Endodermal cell (in vitro differentiated cells): Measurements from ENCODE around the gene CIC. TPM values are rescaled to one million over a fixed set of nuclear protein-coding genes. Genes with fewer than 3 reads are reported as not detected.

Experiments
- DNase-seq: peaks from one replicate; pipeline ENCODE4 v3.0.0-alpha.2; 2017
- H3K27ac ChIP-seq: 2 replicates; pipeline ENCODE4 v1.5.1; 2013; ENCODE audit warnings: mild to moderate bottlenecking, low read depth, low read length, moderate library complexity
- H3K27me3 ChIP-seq: 2 replicates; pipeline ENCODE4 v1.6.1; 2013; ENCODE audit warnings: mild to moderate bottlenecking, low read length, moderate library complexity; ENCODE audit not compliant: insufficient read depth, control insufficient read depth, poor library complexity, severe bottlenecking
- H3K36me3 ChIP-seq: 2 replicates; pipeline ENCODE4 v1.7.0; 2013; ENCODE audit warnings: mild to moderate bottlenecking, low read length, moderate library complexity; ENCODE audit not compliant: control insufficient read depth, insufficient read depth
- H3K4me1 ChIP-seq: one replicate; pipeline ENCODE4 v1.7.0; 2013; ENCODE audit warnings: low read length; ENCODE audit not compliant: control insufficient read depth, insufficient read depth
- H3K4me3 ChIP-seq: 2 replicates; pipeline ENCODE4 v1.5.1; 2013; ENCODE audit warnings: mild to moderate bottlenecking, low read length, moderate library complexity
- H3K9ac ChIP-seq: 2 replicates; pipeline ENCODE4 v1.6.1; 2013; ENCODE audit warnings: mild to moderate bottlenecking, low read length, moderate library complexity; ENCODE audit not compliant: poor library complexity, severe bottlenecking; ENCODE audit errors: extremely low read depth
- H3K9me3 ChIP-seq: 2 replicates; pipeline ENCODE4 v1.6.1; 2013; ENCODE audit warnings: mild to moderate bottlenecking, low read length, moderate library complexity; ENCODE audit not compliant: control insufficient read depth
- H3K27ac Mint-ChIP-seq: 2 replicates; pipeline ENCODE4 v1.8.0; 2020; ENCODE audit warnings: mixed read lengths
- H3K27me3 Mint-ChIP-seq: 2 replicates; pipeline ENCODE4 v1.8.0; 2021; ENCODE audit warnings: mild to moderate bottlenecking, mixed read lengths; ENCODE audit not compliant: insufficient read depth
- H3K36me3 Mint-ChIP-seq: 2 replicates; pipeline ENCODE4 v1.8.0; 2020; ENCODE audit warnings: low read depth, mixed read lengths
- H3K4me1 Mint-ChIP-seq: 2 replicates; pipeline ENCODE4 v1.8.0; 2020; ENCODE audit warnings: mixed read lengths
- H3K4me3 Mint-ChIP-seq: 2 replicates; pipeline ENCODE4 v1.8.0; 2020; ENCODE audit warnings: mild to moderate bottlenecking, moderate library complexity, mixed read lengths
- H3K9me3 Mint-ChIP-seq: 2 replicates; pipeline ENCODE4 v1.8.0; 2020; ENCODE audit warnings: mild to moderate bottlenecking, mixed read lengths
- whole genome bisulfite sequencing, 2 experiments: methylation state at CpG; one replicate each; pipeline versions ENCODE4 v1.1.5 to v1.1.7; 2013; ENCODE audit warnings: missing lambda C conversion rate in 2 of 2, mixed read lengths in 1 of 2; ENCODE audit not compliant: insufficient coverage in 1 of 2, insufficient read length in 1 of 2; 5-methylcytosine and 5-hydroxymethylcytosine counted together
- total RNA-seq, 2 donors: library from RNA; stranded (reverse); fragmentation: NEBNext Ultra II Directional in 1 of 2; extraction: Animal tissue kit (Norgen Biotek cat#: 25700) in 1 of 2; gene quantifications; 2 replicates in 1 of 2; 3 replicates in 1 of 2; pipeline ENCODE4 v1.2.1, GENCODE V29; 2021
- TF ChIP-seq, protein P1 (sequence below): fragments of 200-600 bp; sonication (generic); conservative IDR thresholded peaks from 2 replicates; pipeline ENCODE4 v1.5.0; 2021; ENCODE audit warnings: antibody characterized with exemption, mild to moderate bottlenecking

The CIC gene
- total RNA-seq, 2 donors from 2014 or later, result 48.6 to 57.6 TPM

- Mint-ChIP-seq H3K27ac (no peak overlapping the region), H3K36me3 (peaks cover 31% of the 10 kb centered on the region), H3K4me1 (peaks cover 8% of the 10 kb centered on the region), H3K9me3 (no peaks in the 10 kb centered on the region), H3K4me3 (no peak overlapping the region), H3K27me3 (no peaks in the 10 kb centered on the region)
- no peak for DNase-seq
- no peaks in the 10 kb centered on the region for H3K4me1 ChIP-seq
- TF ChIP-seq, protein P1, sequence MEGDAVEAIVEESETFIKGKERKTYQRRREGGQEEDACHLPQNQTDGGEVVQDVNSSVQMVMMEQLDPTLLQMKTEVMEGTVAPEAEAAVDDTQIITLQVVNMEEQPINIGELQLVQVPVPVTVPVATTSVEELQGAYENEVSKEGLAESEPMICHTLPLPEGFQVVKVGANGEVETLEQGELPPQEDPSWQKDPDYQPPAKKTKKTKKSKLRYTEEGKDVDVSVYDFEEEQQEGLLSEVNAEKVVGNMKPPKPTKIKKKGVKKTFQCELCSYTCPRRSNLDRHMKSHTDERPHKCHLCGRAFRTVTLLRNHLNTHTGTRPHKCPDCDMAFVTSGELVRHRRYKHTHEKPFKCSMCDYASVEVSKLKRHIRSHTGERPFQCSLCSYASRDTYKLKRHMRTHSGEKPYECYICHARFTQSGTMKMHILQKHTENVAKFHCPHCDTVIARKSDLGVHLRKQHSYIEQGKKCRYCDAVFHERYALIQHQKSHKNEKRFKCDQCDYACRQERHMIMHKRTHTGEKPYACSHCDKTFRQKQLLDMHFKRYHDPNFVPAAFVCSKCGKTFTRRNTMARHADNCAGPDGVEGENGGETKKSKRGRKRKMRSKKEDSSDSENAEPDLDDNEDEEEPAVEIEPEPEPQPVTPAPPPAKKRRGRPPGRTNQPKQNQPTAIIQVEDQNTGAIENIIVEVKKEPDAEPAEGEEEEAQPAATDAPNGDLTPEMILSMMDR, result no peak
- no peaks in the 10 kb centered on the region for H3K27me3 ChIP-seq
- H3K36me3 ChIP-seq, result peaks cover 44% of the 10 kb centered on the region
- 96 to 100% methylated on average over 9 to 15 of the region's 15 CpGs for WGBS, 2 experiments
- no peaks in the 10 kb centered on the region for H3K9me3 ChIP-seq
- H3K4me3 ChIP-seq, result no peak overlapping the region
- no peak overlapping the region for H3K27ac ChIP-seq
- no peak overlapping the region for H3K9ac ChIP-seq
Measured at GRCh38 chr19:42297039-42297438, 28.0 kb downstream of the CIC start.

- H3K9me3 ChIP-seq, result no peaks in the 10 kb centered on the region
- Mint-ChIP-seq H3K36me3 (peaks cover 9% of the 10 kb centered on the region), H3K27ac (peak within 1 kb of the TSS; percentile 86), H3K4me3 (peak within 1 kb of the TSS; percentile 87), H3K9me3 (no peaks in the 10 kb centered on the region), H3K27me3 (no peaks in the 10 kb centered on the region), H3K4me1 (peaks cover 13% of the 10 kb centered on the region)
- 7 to 12% methylated on average over 16 to 21 of the region's 21 CpGs for WGBS, 2 experiments
- H3K4me3 ChIP-seq, result peak within 1 kb of the TSS; percentile 93
- no peak for DNase-seq
- peak within 1 kb of the TSS; percentile 81 for H3K27ac ChIP-seq
- H3K27me3 ChIP-seq, result no peaks in the 10 kb centered on the region
- H3K36me3 ChIP-seq, result peaks cover 17% of the 10 kb centered on the region
- no peaks in the 10 kb centered on the region for H3K4me1 ChIP-seq
- TF ChIP-seq, protein P1, result no peak
- H3K9ac ChIP-seq, result peak within 1 kb of the TSS; percentile 76
Measured at GRCh38 chr19:42301646-42302203, 32.7 kb downstream of the CIC start, which contains the start of gene PRR19. TSS of gene PRR19 (plus strand) at chr19:42302132. CDS start at chr19:42309585, 7,453 bp downstream.

DNA sequence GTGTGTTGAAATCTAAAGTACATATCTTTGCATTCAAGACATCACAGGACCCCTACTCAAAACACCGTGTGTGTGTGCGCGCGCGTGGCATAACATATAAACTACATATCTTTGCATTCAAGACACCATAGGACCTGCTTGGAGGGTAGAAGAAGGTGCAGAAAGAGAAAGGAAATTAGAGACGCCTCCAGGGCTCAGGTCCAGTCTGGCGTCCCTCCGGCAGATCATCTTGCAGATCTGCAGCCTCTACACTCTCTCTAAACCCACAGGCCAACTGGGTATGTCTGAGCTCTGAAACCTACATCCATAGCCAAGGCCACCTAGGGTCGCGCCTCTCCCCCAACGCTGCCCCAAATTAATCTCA is 34.0 kb downstream of the CIC start:
- H3K27me3 Mint-ChIP-seq, result peaks cover 2% of the 10 kb centered on the region
- Histone ChIP-seq H3K27ac (no peak overlapping the region), H3K4me3 (peak overlapping the region; percentile 93), H3K27me3 (no peaks in the 10 kb centered on the region), H3K9me3 (no peaks in the 10 kb centered on the region), H3K36me3 (peaks cover 8% of the 10 kb centered on the region), H3K9ac (no peak overlapping the region), H3K4me1 (no peaks in the 10 kb centered on the region)
- TF ChIP-seq, protein P1, result no peak
- H3K4me1 Mint-ChIP-seq, result peaks cover 13% of the 10 kb centered on the region
- H3K4me3 Mint-ChIP-seq, result peak overlapping the region; percentile 87
- 80 to 84% methylated on average over 4 to 6 of the region's 11 CpGs for WGBS, 2 experiments
- H3K36me3 Mint-ChIP-seq, result peaks cover 7% of the 10 kb centered on the region
- no peaks in the 10 kb centered on the region for H3K9me3 Mint-ChIP-seq
- no peak overlapping the region for H3K27ac Mint-ChIP-seq
- no peak for DNase-seq
